Measurements from ENCODE around the gene TERT.
"Not testable (repeated sequence)": the region's sequence is repeated elsewhere in the genome, so short reads cannot be mapped to it uniquely, and the experiment has no call there.

Gene TERT

GRCh38 chr5:1294206-1294834 lies 548 bp downstream of the TERT start:
- DNase-seq (ENCODE audit: low spot score) = no peak

- DNase-seq (ENCODE audit: low spot score) = no peak
These were observed 1.3 kb downstream of the TERT start for GRCh38 chr5:1293416-1294205.

- no peak for DNase-seq (ENCODE audit: low spot score)
These were observed 1.9 kb downstream of the TERT start for GRCh38 chr5:1292846-1293415.

GRCh38 chr5:1292139-1292538 lies 2.7 kb downstream of the TERT start:
- DNase-seq (ENCODE audit: low spot score) = no peak

- no peak for DNase-seq (ENCODE audit: low spot score)
These were observed 3.2 kb downstream of the TERT start for GRCh38 chr5:1291611-1292080.

- not testable (repeated sequence) for DNase-seq (ENCODE audit: low spot score)
These were observed 3.9 kb downstream of the TERT start for GRCh38 chr5:1290956-1291355.

- DNase-seq (ENCODE audit: low spot score) = not testable (repeated sequence)
These were observed 5.3 kb downstream of the TERT start for GRCh38 chr5:1289559-1289958.

- DNase-seq (ENCODE audit: low spot score) = no peak
These were observed 6.2 kb downstream of the TERT start for GRCh38 chr5:1288439-1289335.

- no peak for DNase-seq (ENCODE audit: low spot score)
These were observed 9.0 kb downstream of the TERT start for GRCh38 chr5:1285883-1286291.

- no peak for DNase-seq (ENCODE audit: low spot score)
These were observed 9.7 kb downstream of the TERT start for GRCh38 chr5:1285141-1285540.

- not testable (repeated sequence) for DNase-seq (ENCODE audit: low spot score)
These were observed 10.4 kb downstream of the TERT start for GRCh38 chr5:1284336-1284970.

GRCh38 chr5:1283729-1284041 lies 11.2 kb downstream of the TERT start:
- DNase-seq (ENCODE audit: low spot score) = not testable (repeated sequence)

GRCh38 chr5:1282993-1283728 lies 11.7 kb downstream of the TERT start:
- not testable (repeated sequence) for DNase-seq (ENCODE audit: low spot score)

- DNase-seq (ENCODE audit: low spot score) = no peak
These were observed 12.5 kb downstream of the TERT start for GRCh38 chr5:1282131-1282992.

- no peak for DNase-seq (ENCODE audit: low spot score)
These were observed 13.6 kb downstream of the TERT start for GRCh38 chr5:1281038-1281882.

- DNase-seq (ENCODE audit: low spot score) = no peak
These were observed 14.5 kb downstream of the TERT start for GRCh38 chr5:1280177-1281037.

GRCh38 chr5:1279443-1280151 lies 15.3 kb downstream of the TERT start:
- no peak for DNase-seq (ENCODE audit: low spot score)
